T-helper 1 cell treated with Interleukin-12 subunit alpha and Interleukin-12 subunit beta and Interleukin-4 antibody, amounts not matched to agents 30 ng/mL and 1 ng/mL, for 36 hours (primary cell): ENCODE results near the gene METTL16. TPM values are rescaled to one million over a fixed set of nuclear protein-coding genes. Genes with fewer than 3 reads are reported as not detected.
"Not testable (repeated sequence)": the region's sequence is repeated elsewhere in the genome, so short reads cannot be mapped to it uniquely, and the experiment has no call there.

Source experiments
- intact Hi-C: fragments of 100-400 bp; cut with micrococcal nuclease; formaldehyde crosslinking; loops from one replicate; pipeline ENCODE4 v1.15.1; 2024
- total RNA-seq: library from RNA; stranded (reverse); gene quantifications from 2 replicates; pipeline ENCODE4 v1.2.3, GENCODE V29; 2022

The METTL16 gene
- total RNA-seq, 1 donor from 2014 or later = 36.7 TPM

GRCh38 chr17:2452216-2452750 lies 59.4 kb downstream of the METTL16 start:
- intact Hi-C loops = no loop called here

- intact Hi-C loops = no loop called here
Observed at GRCh38 chr17:2450016-2450650, 61.6 kb downstream of the METTL16 start.

- intact Hi-C loops = no loop called here
Observed at GRCh38 chr17:2449486-2449885, 62.2 kb downstream of the METTL16 start.

- intact Hi-C loops = not testable (repeated sequence)
Observed at GRCh38 chr17:2447479-2447878, 64.2 kb downstream of the METTL16 start.

GRCh38 chr17:2445638-2446037 lies 66.0 kb downstream of the METTL16 start:
- intact Hi-C loops = no loop called here

GRCh38 chr17:2444382-2444781 lies 67.3 kb downstream of the METTL16 start:
- intact Hi-C loops = no loop called here

GRCh38 chr17:2442166-2442565 lies 69.5 kb downstream of the METTL16 start:
- intact Hi-C loops = no loop called here

GRCh38 chr17:2440930-2441329 lies 70.8 kb downstream of the METTL16 start:
- intact Hi-C loops = no loop called here

- intact Hi-C loops = not testable (repeated sequence)
Observed at GRCh38 chr17:2439997-2440396, 71.7 kb downstream of the METTL16 start.

GRCh38 chr17:2438823-2439222 lies 72.9 kb downstream of the METTL16 start:
- intact Hi-C loops = no loop called here

GRCh38 chr17:2436316-2436905 lies 75.3 kb downstream of the METTL16 start:
- intact Hi-C loops = no loop called here

- intact Hi-C loops = no loop called here
Observed at GRCh38 chr17:2435862-2436261, 75.8 kb downstream of the METTL16 start.

GRCh38 chr17:2435181-2435741 lies 76.4 kb downstream of the METTL16 start:
- intact Hi-C loops = no loop called here

- intact Hi-C loops = no loop called here
Observed at GRCh38 chr17:2433696-2434095, 78.0 kb downstream of the METTL16 start.

- intact Hi-C loops = no loop called here
Observed at GRCh38 chr17:2427910-2428309, 83.8 kb downstream of the METTL16 start.

GRCh38 chr17:2427215-2427614 lies 84.5 kb downstream of the METTL16 start:
- intact Hi-C loops = no loop called here

GRCh38 chr17:2423271-2423670 lies 88.4 kb downstream of the METTL16 start:
- intact Hi-C loops = loop anchor here (1.0 kb wide), 1 partner anchor 16 kb away; no protein-coding TSS in a partner anchor

GRCh38 chr17:2421315-2422147 lies 90.2 kb downstream of the METTL16 start:
- intact Hi-C loops = no loop called here

- intact Hi-C loops = no loop called here
Observed at GRCh38 chr17:2420176-2420575, 91.5 kb downstream of the METTL16 start.

- intact Hi-C loops = no loop called here
Observed at GRCh38 chr17:2419486-2419885, 92.2 kb downstream of the METTL16 start.

GRCh38 chr17:2418572-2418971 lies 93.1 kb downstream of the METTL16 start:
- intact Hi-C loops = no loop called here
